ENCODE measurements around the gene AHCTF1. TPM values are rescaled to one million over a fixed set of nuclear protein-coding genes. Genes with fewer than 3 reads are reported as not detected.

AHCTF1 gene
- total RNA-seq, 2 donors from 2014 or later: 36.9 to 41.9 TPM

GRCh38 chr1:246946366-246946765 is 14.6 kb upstream of the AHCTF1 start:
- Mint-ChIP-seq H3K27ac (no peak overlapping the region), H3K4me1 (no peaks in the 10 kb centered on the region), H3K4me3 (no peak overlapping the region), H3K9me3 (no peaks in the 10 kb centered on the region), H3K36me3 (ENCODE audit: low read depth) (peaks cover 16% of the 10 kb centered on the region), H3K27me3 (ENCODE audit: insufficient read depth) (no peaks in the 10 kb centered on the region)
- Histone ChIP-seq H3K4me3 (ENCODE audit: low read length) (no peak overlapping the region), H3K9ac (ENCODE audit: extremely low read depth, low read length, poor library complexity, severe bottlenecking) (no peak overlapping the region), H3K4me1 (ENCODE audit: control insufficient read depth, insufficient read depth, low read length) (no peaks in the 10 kb centered on the region), H3K9me3 (ENCODE audit: control insufficient read depth, low read length) (no peaks in the 10 kb centered on the region), H3K27me3 (ENCODE audit: control insufficient read depth, insufficient read depth, low read length, poor library complexity, severe bottlenecking) (no peaks in the 10 kb centered on the region), H3K36me3 (ENCODE audit: control insufficient read depth, insufficient read depth, low read length) (no peaks in the 10 kb centered on the region), H3K27ac (ENCODE audit: low read depth, low read length) (no peak overlapping the region)
- 97 to 100% methylated on average over 2 to 6 of the region's 6 CpGs for WGBS, 2 experiments (ENCODE audit: insufficient coverage in 1 of 2, insufficient read length in 1 of 2)
- no peak for DNase-seq
- TF ChIP-seq, protein P1, sequence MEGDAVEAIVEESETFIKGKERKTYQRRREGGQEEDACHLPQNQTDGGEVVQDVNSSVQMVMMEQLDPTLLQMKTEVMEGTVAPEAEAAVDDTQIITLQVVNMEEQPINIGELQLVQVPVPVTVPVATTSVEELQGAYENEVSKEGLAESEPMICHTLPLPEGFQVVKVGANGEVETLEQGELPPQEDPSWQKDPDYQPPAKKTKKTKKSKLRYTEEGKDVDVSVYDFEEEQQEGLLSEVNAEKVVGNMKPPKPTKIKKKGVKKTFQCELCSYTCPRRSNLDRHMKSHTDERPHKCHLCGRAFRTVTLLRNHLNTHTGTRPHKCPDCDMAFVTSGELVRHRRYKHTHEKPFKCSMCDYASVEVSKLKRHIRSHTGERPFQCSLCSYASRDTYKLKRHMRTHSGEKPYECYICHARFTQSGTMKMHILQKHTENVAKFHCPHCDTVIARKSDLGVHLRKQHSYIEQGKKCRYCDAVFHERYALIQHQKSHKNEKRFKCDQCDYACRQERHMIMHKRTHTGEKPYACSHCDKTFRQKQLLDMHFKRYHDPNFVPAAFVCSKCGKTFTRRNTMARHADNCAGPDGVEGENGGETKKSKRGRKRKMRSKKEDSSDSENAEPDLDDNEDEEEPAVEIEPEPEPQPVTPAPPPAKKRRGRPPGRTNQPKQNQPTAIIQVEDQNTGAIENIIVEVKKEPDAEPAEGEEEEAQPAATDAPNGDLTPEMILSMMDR (conservative IDR thresholded peaks at IDR 0.05): no peak

DNA sequence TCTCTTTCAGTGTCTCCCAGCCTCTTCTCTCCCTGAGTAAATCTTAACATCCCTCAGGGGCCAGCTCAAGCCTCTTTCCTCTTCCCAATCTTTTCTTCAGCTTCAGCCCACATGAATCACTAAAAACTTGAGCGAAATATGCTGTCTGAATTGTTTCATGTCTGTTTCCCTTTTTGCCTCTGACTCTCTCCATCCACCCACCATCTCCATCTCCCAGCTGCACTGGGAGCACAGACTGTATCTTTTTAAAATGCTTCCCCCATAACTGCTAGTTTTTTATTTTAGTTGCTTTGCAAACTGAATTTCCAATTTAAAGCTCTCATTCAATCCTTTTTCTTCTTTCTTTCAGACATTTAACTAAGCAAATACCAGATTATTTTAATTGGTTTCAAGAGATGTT is 3.0 kb upstream of the AHCTF1 start:
- H3K9ac ChIP-seq (ENCODE audit: extremely low read depth, low read length, poor library complexity, severe bottlenecking): no peak overlapping the region
- no peak overlapping the region for H3K27ac ChIP-seq (ENCODE audit: low read depth, low read length)
- Mint-ChIP-seq H3K27ac (no peak overlapping the region), H3K4me3 (no peak overlapping the region), H3K4me1 (no peaks in the 10 kb centered on the region), H3K9me3 (no peaks in the 10 kb centered on the region), H3K36me3 (ENCODE audit: low read depth) (peaks cover 2% of the 10 kb centered on the region), H3K27me3 (ENCODE audit: insufficient read depth) (no peaks in the 10 kb centered on the region)
- no peaks in the 10 kb centered on the region for H3K36me3 ChIP-seq (ENCODE audit: control insufficient read depth, insufficient read depth, low read length)
- no peaks in the 10 kb centered on the region for H3K4me1 ChIP-seq (ENCODE audit: control insufficient read depth, insufficient read depth, low read length)
- WGBS, 2 experiments (ENCODE audit: insufficient coverage in 1 of 2, insufficient read length in 1 of 2): 83 to 89% methylated on average over 1 of the region's 1 CpG
- no peak overlapping the region for H3K4me3 ChIP-seq (ENCODE audit: low read length)
- H3K9me3 ChIP-seq (ENCODE audit: control insufficient read depth, low read length): no peaks in the 10 kb centered on the region
- DNase-seq: no peak
- no peaks in the 10 kb centered on the region for H3K27me3 ChIP-seq (ENCODE audit: control insufficient read depth, insufficient read depth, low read length, poor library complexity, severe bottlenecking)
- TF ChIP-seq, protein P1 (conservative IDR thresholded peaks at IDR 0.05): no peak

DNA sequence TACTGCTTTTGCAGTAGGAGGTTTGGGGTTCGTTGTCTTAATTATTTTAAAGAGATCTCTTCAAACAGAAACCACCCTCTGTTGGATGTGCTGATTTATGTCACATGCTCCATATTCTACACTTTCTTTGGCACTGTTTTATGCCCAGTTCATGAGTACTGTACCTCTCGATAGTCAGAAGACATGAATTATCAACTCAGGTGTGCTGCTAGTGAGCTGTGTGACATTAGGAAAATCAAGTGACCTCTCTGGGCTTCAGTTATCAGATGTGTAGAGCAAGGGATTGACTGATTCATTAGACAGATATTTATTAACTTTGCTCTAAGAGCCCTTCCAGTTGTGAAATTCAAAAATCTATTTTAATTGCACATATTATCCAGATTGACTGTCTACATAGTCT is 2.1 kb upstream of the AHCTF1 start:
- Histone ChIP-seq H3K4me1 (ENCODE audit: control insufficient read depth, insufficient read depth, low read length) (no peaks in the 10 kb centered on the region), H3K4me3 (ENCODE audit: low read length) (no peak overlapping the region), H3K9ac (ENCODE audit: extremely low read depth, low read length, poor library complexity, severe bottlenecking) (no peak overlapping the region), H3K27me3 (ENCODE audit: control insufficient read depth, insufficient read depth, low read length, poor library complexity, severe bottlenecking) (no peaks in the 10 kb centered on the region), H3K36me3 (ENCODE audit: control insufficient read depth, insufficient read depth, low read length) (peaks cover 7% of the 10 kb centered on the region), H3K9me3 (ENCODE audit: control insufficient read depth, low read length) (no peaks in the 10 kb centered on the region), H3K27ac (ENCODE audit: low read depth, low read length) (no peak overlapping the region)
- DNase-seq: no peak
- Mint-ChIP-seq H3K27me3 (ENCODE audit: insufficient read depth) (no peaks in the 10 kb centered on the region), H3K9me3 (no peaks in the 10 kb centered on the region), H3K36me3 (ENCODE audit: low read depth) (peaks cover 7% of the 10 kb centered on the region), H3K4me1 (no peaks in the 10 kb centered on the region), H3K27ac (no peak overlapping the region), H3K4me3 (no peak overlapping the region)
- TF ChIP-seq, protein P1 (conservative IDR thresholded peaks at IDR 0.05): no peak
- 100% methylated on average over 1 to 2 of the region's 2 CpGs for WGBS, 2 experiments (ENCODE audit: insufficient coverage in 1 of 2, insufficient read length in 1 of 2)

Measured in endodermal cell (in vitro differentiated cells).